ENCODE measurements around the gene MAGEA2.
"Not testable (repeated sequence)": the region's sequence is repeated elsewhere in the genome, so short reads cannot be mapped to it uniquely, and the experiment has no call there.

The MAGEA2 gene

GRCh38 chrX:152733261-152733975 lies 20.2 kb downstream of the MAGEA2 start, which contains the start of the genes CSAG1 and MAGEA12:
TSS of gene CSAG1 (minus strand) at chrX:152733721. CDS start at chrX:152732460, 1,261 bp downstream.
TSS of gene MAGEA12 (plus strand) at chrX:152733757. CDS start at chrX:152736162, 2,405 bp downstream.
- no peak for TF ChIP-seq CTCF (IDR thresholded peaks at IDR 0.05; ENCODE audit: poor library complexity, severe bottlenecking)
- Histone ChIP-seq H3K9me3 (ENCODE audit: severe bottlenecking) (no peaks in the 10 kb centered on the region), H3K4me3 (ENCODE audit: severe bottlenecking) (no peak within 1 kb of the TSS), H3K4me1 (ENCODE audit: insufficient read depth, poor library complexity, severe bottlenecking) (no peaks in the 10 kb centered on the region), H3K27me3 (ENCODE audit: insufficient read depth, poor library complexity, severe bottlenecking) (no peaks in the 10 kb centered on the region), H3K36me3 (ENCODE audit: low read depth) (no peaks in the 10 kb centered on the region), H3K27ac (ENCODE audit: poor library complexity, severe bottlenecking) (no peak within 1 kb of the TSS)
- ATAC-seq (ENCODE audit: low read depth): no peak
- DNase-seq (ENCODE audit: low spot score): no peak

DNA sequence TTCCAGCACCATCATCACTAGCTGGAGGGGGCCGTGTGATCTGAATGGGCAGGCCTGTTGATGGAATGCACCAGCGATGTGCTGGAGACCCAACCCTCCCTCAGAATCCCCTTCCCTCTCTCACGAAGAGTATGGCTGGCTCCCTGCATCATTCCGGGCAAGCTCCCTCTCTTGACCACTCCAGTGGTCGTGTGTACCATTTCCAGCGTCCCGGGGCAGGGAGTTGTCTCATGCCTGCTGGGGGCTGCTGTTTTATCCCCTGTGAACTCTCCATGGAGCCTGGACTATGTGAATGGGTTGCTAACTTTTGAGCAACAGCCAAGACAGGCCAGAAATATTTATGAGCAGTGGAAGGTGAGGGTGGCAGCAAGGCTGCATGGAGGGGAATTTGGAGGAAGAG lies 28.2 kb downstream of the MAGEA2 start:
- H3K9me3 ChIP-seq (ENCODE audit: severe bottlenecking): no peaks in the 10 kb centered on the region
- H3K27me3 ChIP-seq (ENCODE audit: insufficient read depth, poor library complexity, severe bottlenecking): no peaks in the 10 kb centered on the region
- no peak overlapping the region for H3K4me3 ChIP-seq (ENCODE audit: severe bottlenecking)
- DNase-seq (ENCODE audit: low spot score) (no peak), ATAC-seq (ENCODE audit: low read depth) (no peak)
- no peak for TF ChIP-seq CTCF (IDR thresholded peaks at IDR 0.05; ENCODE audit: poor library complexity, severe bottlenecking)
- no peak overlapping the region for H3K27ac ChIP-seq (ENCODE audit: poor library complexity, severe bottlenecking)
- H3K36me3 ChIP-seq (ENCODE audit: low read depth): no peaks in the 10 kb centered on the region
- no peaks in the 10 kb centered on the region for H3K4me1 ChIP-seq (ENCODE audit: insufficient read depth, poor library complexity, severe bottlenecking)

GRCh38 chrX:152713815-152714787 lies 39.5 kb downstream of the MAGEA2 start, which contains the start of gene MAGEA2B:
TSS of gene MAGEA2B (plus strand) at chrX:152714628. CDS start at chrX:152717107, 2,479 bp downstream.
- not testable (repeated sequence) for ATAC-seq (ENCODE audit: low read depth); H3K9me3 ChIP-seq (ENCODE audit: severe bottlenecking); DNase-seq (ENCODE audit: low spot score); H3K4me3 ChIP-seq (ENCODE audit: severe bottlenecking); H3K27ac ChIP-seq (ENCODE audit: poor library complexity, severe bottlenecking); H3K4me1 ChIP-seq (ENCODE audit: insufficient read depth, poor library complexity, severe bottlenecking); H3K27me3 ChIP-seq (ENCODE audit: insufficient read depth, poor library complexity, severe bottlenecking); H3K36me3 ChIP-seq (ENCODE audit: low read depth)

- not testable (repeated sequence) for H3K27ac ChIP-seq (ENCODE audit: poor library complexity, severe bottlenecking); H3K27me3 ChIP-seq (ENCODE audit: insufficient read depth, poor library complexity, severe bottlenecking); DNase-seq (ENCODE audit: low spot score); H3K4me1 ChIP-seq (ENCODE audit: insufficient read depth, poor library complexity, severe bottlenecking); H3K9me3 ChIP-seq (ENCODE audit: severe bottlenecking); H3K36me3 ChIP-seq (ENCODE audit: low read depth); H3K4me3 ChIP-seq (ENCODE audit: severe bottlenecking); ATAC-seq (ENCODE audit: low read depth)
These were observed 40.4 kb downstream of the MAGEA2 start for GRCh38 chrX:152713195-152713594.

GRCh38 chrX:152709173-152709572 lies 44.5 kb downstream of the MAGEA2 start, which contains the start of gene CSAG2:
TSS of gene CSAG2 (minus strand) at chrX:152709273. CDS start at chrX:152709112, 161 bp downstream.
- not testable (repeated sequence) for H3K36me3 ChIP-seq (ENCODE audit: low read depth); H3K9me3 ChIP-seq (ENCODE audit: severe bottlenecking); DNase-seq (ENCODE audit: low spot score); H3K4me3 ChIP-seq (ENCODE audit: severe bottlenecking); H3K27me3 ChIP-seq (ENCODE audit: insufficient read depth, poor library complexity, severe bottlenecking); ATAC-seq (ENCODE audit: low read depth); H3K4me1 ChIP-seq (ENCODE audit: insufficient read depth, poor library complexity, severe bottlenecking); H3K27ac ChIP-seq (ENCODE audit: poor library complexity, severe bottlenecking)

- H3K27me3 ChIP-seq (ENCODE audit: insufficient read depth, poor library complexity, severe bottlenecking); H3K27ac ChIP-seq (ENCODE audit: poor library complexity, severe bottlenecking); H3K4me1 ChIP-seq (ENCODE audit: insufficient read depth, poor library complexity, severe bottlenecking); DNase-seq (ENCODE audit: low spot score); H3K9me3 ChIP-seq (ENCODE audit: severe bottlenecking); H3K36me3 ChIP-seq (ENCODE audit: low read depth); ATAC-seq (ENCODE audit: low read depth); H3K4me3 ChIP-seq (ENCODE audit: severe bottlenecking): not testable (repeated sequence)
These were observed 47.1 kb downstream of the MAGEA2 start for GRCh38 chrX:152706500-152706899.

- H3K27ac ChIP-seq (ENCODE audit: poor library complexity, severe bottlenecking); H3K4me1 ChIP-seq (ENCODE audit: insufficient read depth, poor library complexity, severe bottlenecking); DNase-seq (ENCODE audit: low spot score); ATAC-seq (ENCODE audit: low read depth); H3K27me3 ChIP-seq (ENCODE audit: insufficient read depth, poor library complexity, severe bottlenecking); H3K9me3 ChIP-seq (ENCODE audit: severe bottlenecking); H3K36me3 ChIP-seq (ENCODE audit: low read depth); H3K4me3 ChIP-seq (ENCODE audit: severe bottlenecking): not testable (repeated sequence)
These were observed 53.3 kb downstream of the MAGEA2 start for GRCh38 chrX:152700390-152700789.
